Naive thymus-derived CD4-positive, alpha-beta T cell (primary cell): Measurements from ENCODE around the gene SFXN1. TPM values are rescaled to one million over a fixed set of nuclear protein-coding genes. Genes with fewer than 3 reads are reported as not detected.

Source experiments
- ATAC-seq: fragments of 150-1000 bp; cut with Tn5 transposase; 2 replicates; pipeline ENCODE4 v1.10.0; 2021; ENCODE audit warnings: mild to moderate bottlenecking, moderate library complexity
- CTCF ChIA-PET: fragments of 350-600 bp; sonication (Branson Sonifier 250); formaldehyde crosslinking; loops from one replicate; lab custom pipeline; 2021; ENCODE audit warnings: antibody characterized with exemption; lab: Charles Lee
- POLR2A ChIA-PET: fragments of 350-600 bp; sonication (Branson Sonifier 250); formaldehyde crosslinking; loops from one replicate; lab custom pipeline; 2021; ENCODE audit warnings: antibody characterized with exemption, inconsistent platforms; lab: Charles Lee
- DNase-seq, 9 donors: peaks; one replicate each; pipeline versions ENCODE4 v3.0.0 to v3.0.0-alpha.2; 2020 to 2022; ENCODE audit warnings: mixed read lengths in 1 of 9
- H3K27ac ChIP-seq: one replicate; pipeline ENCODE4 v1.7.0; 2013; ENCODE audit warnings: mild to moderate bottlenecking, low read depth, low read length, moderate library complexity
- H3K27me3 ChIP-seq, 2 donors: one replicate each; pipeline ENCODE4 v1.7.0; 2013; ENCODE audit warnings: low read length in 2 of 2, mild to moderate bottlenecking in 2 of 2, moderate library complexity in 2 of 2; ENCODE audit not compliant: control insufficient read depth in 2 of 2, insufficient read depth in 2 of 2
- H3K36me3 ChIP-seq, 3 experiments: 1 replicate in 2 of 3; 2 replicates in 1 of 3; pipeline ENCODE4 v1.7.0; 2013; ENCODE audit warnings: low read length in 3 of 3, mild to moderate bottlenecking in 3 of 3, moderate library complexity in 1 of 3; ENCODE audit not compliant: insufficient read depth in 3 of 3, control insufficient read depth in 2 of 3
- H3K4me1 ChIP-seq, 2 donors: one replicate each; pipeline ENCODE4 v1.7.0; 2013; ENCODE audit warnings: low read length in 2 of 2, mild to moderate bottlenecking in 2 of 2, moderate library complexity in 1 of 2; ENCODE audit not compliant: control insufficient read depth in 2 of 2, insufficient read depth in 2 of 2
- H3K4me3 ChIP-seq: 2 replicates; pipeline ENCODE4 v1.7.0; 2013; ENCODE audit warnings: mild to moderate bottlenecking, low read length
- H3K9me3 ChIP-seq, 3 experiments: 1 replicate in 2 of 3; 2 replicates in 1 of 3; pipeline ENCODE4 v1.7.0; 2013; ENCODE audit warnings: low read length in 3 of 3; ENCODE audit not compliant: control insufficient read depth in 2 of 3
- H3K27ac Mint-ChIP-seq, 9 donors: one replicate each; pipeline ENCODE4 v1.8.0; 2020 to 2022; ENCODE audit warnings: mixed read lengths in 9 of 9, mild to moderate bottlenecking in 8 of 9, moderate library complexity in 5 of 9, inconsistent platforms in 2 of 9
- H3K27me3 Mint-ChIP-seq, 5 donors: one replicate each; pipeline ENCODE4 v1.8.0; 2021 to 2022; ENCODE audit warnings: mixed read lengths in 5 of 5, mild to moderate bottlenecking in 1 of 5
- H3K36me3 Mint-ChIP-seq, 5 donors: one replicate each; pipeline ENCODE4 v1.8.0; 2020 to 2022; ENCODE audit warnings: mixed read lengths in 5 of 5, mild to moderate bottlenecking in 3 of 5, inconsistent platforms in 1 of 5
- H3K4me1 Mint-ChIP-seq, 7 donors: one replicate each; pipeline ENCODE4 v1.8.0; 2020 to 2022; ENCODE audit warnings: mixed read lengths in 7 of 7, mild to moderate bottlenecking in 3 of 7, inconsistent platforms in 1 of 7
- H3K4me3 Mint-ChIP-seq, 10 donors: one replicate each; pipeline ENCODE4 v1.8.0; 2020 to 2022; ENCODE audit warnings: mild to moderate bottlenecking in 10 of 10, mixed read lengths in 10 of 10, moderate library complexity in 6 of 10, inconsistent platforms in 2 of 10
- H3K9me3 Mint-ChIP-seq, 11 donors: one replicate each; pipeline ENCODE4 v1.8.0; 2020 to 2022; ENCODE audit warnings: mixed read lengths in 11 of 11, mild to moderate bottlenecking in 4 of 11, inconsistent platforms in 1 of 11, moderate library complexity in 1 of 11
- intact Hi-C, 2 donors: fragments of 100-400 bp; cut with micrococcal nuclease; formaldehyde crosslinking; loops; one replicate each; pipeline ENCODE4 v1.15.1; 2023
- polyA plus RNA-seq, 2 donors: library from polyadenylated mRNA; unstranded; fragments of 300-500 nt; fragmentation: Illumina TruSeq; gene quantifications; one replicate each; pipeline ENCODE4 v1.2.3, GENCODE V29; 2021
- total RNA-seq, 6 experiments: library from RNA in 5 of 6; stranded (reverse) in 5 of 6; gene quantifications; 1 replicate in 5 of 6; 2 replicates in 1 of 6; pipeline ENCODE4 v1.2.3 and lab custom pipeline; 2021 to 2026

Gene SFXN1
- total and polyA plus RNA-seq, 7 experiments from 2014 or later: 40.2 to 177 (median 88.8) TPM

GRCh38 chr5:175542232-175542965, 64.0 kb downstream of the SFXN1 start:
- ChIA-PET CTCF (interaction anchor here (1.7 to 1.8 kb wide), 2 partner anchors 8 to 155 kb away, joined by 4 to 9 read pairs; no protein-coding TSS in a partner anchor), POLR2A (no interaction called here)
- ATAC-seq (no peak), DNase-seq (peak in 1 of 9 donors; percentile 28)
- Histone ChIP-seq H3K27me3 (no peaks in the 10 kb centered on the region), H3K4me3 (no peak overlapping the region), H3K4me1 (no peaks in the 10 kb centered on the region), H3K9me3 (no peaks in the 10 kb centered on the region), H3K36me3 (no peaks in the 10 kb centered on the region), H3K27ac (no peak overlapping the region)
- intact Hi-C loops: no loop called here
- H3K9me3 Mint-ChIP-seq: peaks cover 0 to 6% (median 0%) of the 10 kb centered on the region in 11 donors
- peaks cover 3 to 34% (median 9%) of the 10 kb centered on the region in 7 donors for H3K4me1 Mint-ChIP-seq
- H3K27me3 Mint-ChIP-seq: peaks cover 0 to 10% (median 0%) of the 10 kb centered on the region in 5 donors
- H3K36me3 Mint-ChIP-seq: peaks cover 0 to 6% (median 5%) of the 10 kb centered on the region in 5 donors
- H3K27ac Mint-ChIP-seq: peak overlapping the region in 1 of 9 donors; percentile 26
- H3K4me3 Mint-ChIP-seq: peak overlapping the region in 1 of 10 donors; percentile 46

- Mint-ChIP-seq H3K9me3 (peaks cover 0 to 6% (median 0%) of the 10 kb centered on the region in 11 donors), H3K4me1 (peaks cover 3 to 35% (median 11%) of the 10 kb centered on the region in 7 donors), H3K4me3 (no peak overlapping the region), H3K36me3 (peaks cover 0 to 6% (median 5%) of the 10 kb centered on the region in 5 donors), H3K27ac (no peak overlapping the region), H3K27me3 (peaks cover 0 to 12% (median 0%) of the 10 kb centered on the region in 5 donors)
- intact Hi-C loops: no loop called here
- no peak overlapping the region for H3K4me3 ChIP-seq
- H3K4me1 ChIP-seq: peaks cover 0 to 2% of the 10 kb centered on the region in 2 donors
- DNase-seq (no peak), ATAC-seq (no peak)
- H3K36me3 ChIP-seq: no peaks in the 10 kb centered on the region
- POLR2A ChIA-PET: no interaction called here
- H3K27ac ChIP-seq: no peak overlapping the region
- no peaks in the 10 kb centered on the region for H3K9me3 ChIP-seq
- CTCF ChIA-PET: interaction anchor here (1.7 to 1.8 kb wide), 2 partner anchors 9 to 154 kb away, joined by 4 to 9 read pairs; no protein-coding TSS in a partner anchor
- H3K27me3 ChIP-seq: no peaks in the 10 kb centered on the region
Observed at GRCh38 chr5:175542966-175543235, 64.5 kb downstream of the SFXN1 start.

GRCh38 chr5:175544108-175544511, 65.8 kb downstream of the SFXN1 start:
- H3K4me3 Mint-ChIP-seq: no peak overlapping the region
- intact Hi-C loops: no loop called here
- peaks cover 3 to 30% (median 20%) of the 10 kb centered on the region in 7 donors for H3K4me1 Mint-ChIP-seq
- no peak overlapping the region for H3K27ac Mint-ChIP-seq
- peaks cover 0 to 5% (median 4%) of the 10 kb centered on the region in 5 donors for H3K36me3 Mint-ChIP-seq
- no peak overlapping the region for H3K4me3 ChIP-seq
- ATAC-seq: no peak
- peaks cover 0 to 24% (median 7%) of the 10 kb centered on the region in 5 donors for H3K27me3 Mint-ChIP-seq
- no peaks in the 10 kb centered on the region for H3K36me3 ChIP-seq
- peaks cover 0 to 6% (median 0%) of the 10 kb centered on the region in 11 donors for H3K9me3 Mint-ChIP-seq
- H3K27me3 ChIP-seq: no peaks in the 10 kb centered on the region
- H3K9me3 ChIP-seq: no peaks in the 10 kb centered on the region
- DNase-seq: no peak
- peaks cover 0 to 3% of the 10 kb centered on the region in 2 donors for H3K4me1 ChIP-seq
- POLR2A ChIA-PET: no interaction called here
- CTCF ChIA-PET: no interaction called here
- no peak overlapping the region for H3K27ac ChIP-seq

- no peak overlapping the region for H3K27ac Mint-ChIP-seq
- H3K27me3 Mint-ChIP-seq: peaks cover 0 to 25% (median 8%) of the 10 kb centered on the region in 5 donors
- ChIA-PET POLR2A (no interaction called here), CTCF (no interaction called here)
- Histone ChIP-seq H3K4me1 (peaks cover 0 to 3% of the 10 kb centered on the region in 2 donors), H3K36me3 (no peaks in the 10 kb centered on the region), H3K4me3 (no peak overlapping the region), H3K27me3 (no peaks in the 10 kb centered on the region), H3K9me3 (no peaks in the 10 kb centered on the region), H3K27ac (no peak overlapping the region)
- intact Hi-C loops: no loop called here
- H3K36me3 Mint-ChIP-seq: peaks cover 0 to 5% (median 4%) of the 10 kb centered on the region in 5 donors
- peaks cover 3 to 30% (median 20%) of the 10 kb centered on the region in 7 donors for H3K4me1 Mint-ChIP-seq
- H3K9me3 Mint-ChIP-seq: peaks cover 0 to 6% (median 0%) of the 10 kb centered on the region in 11 donors
- H3K4me3 Mint-ChIP-seq: no peak overlapping the region
- DNase-seq (no peak), ATAC-seq (no peak)
Observed at GRCh38 chr5:175544586-175544985, 66.2 kb downstream of the SFXN1 start.

GRCh38 chr5:175547842-175548241, 69.5 kb downstream of the SFXN1 start:
- H3K36me3 Mint-ChIP-seq: peaks cover 0 to 5% (median 4%) of the 10 kb centered on the region in 5 donors
- ChIA-PET POLR2A (no interaction called here), CTCF (no interaction called here)
- no peaks in the 10 kb centered on the region for H3K9me3 ChIP-seq
- no peaks in the 10 kb centered on the region for H3K36me3 ChIP-seq
- peak overlapping the region in 3 of 10 donors; percentile 4 to 62 (median 44) for H3K4me3 Mint-ChIP-seq
- H3K4me1 Mint-ChIP-seq: peaks cover 3 to 22% (median 18%) of the 10 kb centered on the region in 7 donors
- intact Hi-C loops: no loop called here
- H3K27me3 ChIP-seq: no peaks in the 10 kb centered on the region
- no peak for ATAC-seq
- peaks cover 0 to 3% of the 10 kb centered on the region in 2 donors for H3K4me1 ChIP-seq
- H3K27ac ChIP-seq: no peak overlapping the region
- H3K27me3 Mint-ChIP-seq: peaks cover 0 to 45% (median 13%) of the 10 kb centered on the region in 5 donors
- H3K27ac Mint-ChIP-seq: no peak overlapping the region
- H3K9me3 Mint-ChIP-seq: peaks cover 0 to 6% (median 0%) of the 10 kb centered on the region in 11 donors
- no peak overlapping the region for H3K4me3 ChIP-seq
- no peak for DNase-seq

- intact Hi-C loops: no loop called here
- H3K27ac ChIP-seq: no peak overlapping the region
- H3K4me1 ChIP-seq: peaks cover 0 to 3% of the 10 kb centered on the region in 2 donors
- ATAC-seq (no peak), DNase-seq (no peak)
- H3K27ac Mint-ChIP-seq: peak overlapping the region in 2 of 9 donors; percentile 12 to 65
- H3K4me1 Mint-ChIP-seq: peaks cover 3 to 22% (median 18%) of the 10 kb centered on the region in 7 donors
- H3K4me3 Mint-ChIP-seq: peak overlapping the region in 6 of 10 donors; percentile 4 to 62 (median 37)
- POLR2A ChIA-PET: no interaction called here
- H3K27me3 Mint-ChIP-seq: peaks cover 0 to 45% (median 13%) of the 10 kb centered on the region in 5 donors
- H3K36me3 Mint-ChIP-seq: peaks cover 0 to 5% (median 4%) of the 10 kb centered on the region in 5 donors
- CTCF ChIA-PET: no interaction called here
- no peaks in the 10 kb centered on the region for H3K9me3 ChIP-seq
- H3K4me3 ChIP-seq: no peak overlapping the region
- no peaks in the 10 kb centered on the region for H3K36me3 ChIP-seq
- peaks cover 0 to 6% (median 0%) of the 10 kb centered on the region in 11 donors for H3K9me3 Mint-ChIP-seq
- no peaks in the 10 kb centered on the region for H3K27me3 ChIP-seq
Observed at GRCh38 chr5:175548626-175549311, 70.4 kb downstream of the SFXN1 start.
